Naive thymus-derived CD8-positive, alpha-beta T cell (primary cell): ENCODE data around the gene PCMT1. TPM values are rescaled to one million over a fixed set of nuclear protein-coding genes. Genes with fewer than 3 reads are reported as not detected.
A peak's percentile ranks its signal among the peaks of the same experiment; 100 is the strongest.

Source experiments
- ATAC-seq, 2 donors: fragments of 150-1000 bp; cut with Tn5 transposase in 1 of 2; sonication (Bioruptor Pico), chemical (Tn5 transposase) in 1 of 2; 1 replicate in 1 of 2; 2 replicates in 1 of 2; pipeline ENCODE4 v1.10.0; 2021; ENCODE audit warnings: mild to moderate bottlenecking in 2 of 2, moderate library complexity in 2 of 2
- POLR2A ChIA-PET: fragments of 350-600 bp; sonication (Branson Sonifier 250); formaldehyde crosslinking; loops from one replicate; lab custom pipeline; 2021; ENCODE audit warnings: antibody characterized with exemption; lab: Charles Lee
- DNase-seq, 10 donors: peaks; one replicate each; pipeline versions ENCODE4 v3.0.0 to v3.0.0-alpha.2; 2020 to 2022
- H3K27ac Mint-ChIP-seq, 10 donors: one replicate each; pipeline ENCODE4 v1.8.0; 2020 to 2022; ENCODE audit warnings: mild to moderate bottlenecking in 10 of 10, mixed read lengths in 10 of 10, moderate library complexity in 4 of 10, inconsistent platforms in 1 of 10
- H3K27me3 Mint-ChIP-seq, 5 donors: one replicate each; pipeline ENCODE4 v1.8.0; 2021 to 2022; ENCODE audit warnings: mixed read lengths in 5 of 5
- H3K36me3 Mint-ChIP-seq, 3 donors: one replicate each; pipeline ENCODE4 v1.8.0; 2020 to 2022; ENCODE audit warnings: mixed read lengths in 3 of 3, mild to moderate bottlenecking in 2 of 3, inconsistent platforms in 1 of 3
- H3K4me1 Mint-ChIP-seq, 4 donors: one replicate each; pipeline ENCODE4 v1.8.0; 2021 to 2022; ENCODE audit warnings: mixed read lengths in 4 of 4
- H3K4me3 Mint-ChIP-seq, 10 donors: one replicate each; pipeline ENCODE4 v1.8.0; 2020 to 2022; ENCODE audit warnings: mild to moderate bottlenecking in 10 of 10, mixed read lengths in 10 of 10, moderate library complexity in 6 of 10, inconsistent platforms in 1 of 10
- H3K9me3 Mint-ChIP-seq, 9 donors: one replicate each; pipeline ENCODE4 v1.8.0; 2020 to 2022; ENCODE audit warnings: mixed read lengths in 9 of 9, mild to moderate bottlenecking in 3 of 9, inconsistent platforms in 1 of 9, moderate library complexity in 1 of 9
- polyA plus RNA-seq, 3 donors: library from polyadenylated mRNA; unstranded; fragments of 300-500 nt; fragmentation: Illumina TruSeq; gene quantifications; one replicate each; pipeline ENCODE4 v1.2.3, GENCODE V29; 2021
- total RNA-seq, 8 experiments: library from RNA in 2 of 8; stranded (reverse) in 2 of 8; gene quantifications; one replicate each; pipeline ENCODE4 v1.2.3 and lab custom pipeline; 2021 to 2026

The PCMT1 gene
- total and polyA plus RNA-seq, 5 experiments from 2014 or later, result 53.4 to 148 (median 141) TPM

- Mint-ChIP-seq H3K27ac (peak overlapping the region in 1 of 10 donors; percentile 71), H3K4me3 (no peak overlapping the region), H3K36me3 (no peaks in the 10 kb centered on the region), H3K9me3 (peaks cover 0 to 2% (median 0%) of the 10 kb centered on the region in 9 donors), H3K27me3 (peaks cover 0 to 62% (median 22%) of the 10 kb centered on the region in 5 donors), H3K4me1 (peaks cover 0 to 14% (median 7%) of the 10 kb centered on the region in 4 donors)
- DNase-seq, result no peak
- no peak for ATAC-seq
- POLR2A ChIA-PET, result no interaction called here
Measured at GRCh38 chr6:149860513-149860833, 110.9 kb downstream of the PCMT1 start.

Other genes with a start within 250 kb of the PCMT1 start
- 10 to 100 TPM; 35.2 to 39.5 TPM for gene PPIL4, start 203.7 kb upstream of the PCMT1 start, total RNA-seq
- 10 to 100 TPM in 2 of 3 donors, 1 to 10 TPM in 1; 7.1 to 11.8 (median 11.8) TPM for gene PPIL4, start 203.7 kb upstream of the PCMT1 start, polyA plus RNA-seq
- gene GINM1, start 183.4 kb upstream of the PCMT1 start, total RNA-seq, result 10 to 100 TPM; 20.9 to 24.0 TPM
- 10 to 100 TPM; 15.9 to 20.7 (median 20.1) TPM for gene GINM1, start 183.4 kb upstream of the PCMT1 start, polyA plus RNA-seq
- gene KATNA1, start 101.0 kb upstream of the PCMT1 start, total RNA-seq, result 10 to 100 TPM; 16.2 to 16.6 TPM
- gene KATNA1, start 101.0 kb upstream of the PCMT1 start, polyA plus RNA-seq, result 10 to 100 TPM; 17.3 to 24.9 (median 18.9) TPM
- 10 to 100 TPM; 45.1 to 55.7 TPM for gene LATS1, start 31.6 kb upstream of the PCMT1 start, total RNA-seq
- gene LATS1, start 31.6 kb upstream of the PCMT1 start, polyA plus RNA-seq, result 10 to 100 TPM in 2 of 3 donors, 1 to 10 TPM in 1; 6.8 to 14.2 (median 14.1) TPM
- gene NUP43, start 3.2 kb upstream of the PCMT1 start, total RNA-seq, result 10 to 100 TPM; 62.0 to 66.1 TPM
- 1 to 10 TPM; 2.4 to 6.3 (median 5.9) TPM for gene NUP43, start 3.2 kb upstream of the PCMT1 start, polyA plus RNA-seq
- 1 to 10 TPM; 1.4 to 1.8 TPM for gene LRP11, start 114.6 kb downstream of the PCMT1 start, total RNA-seq
- gene LRP11, start 114.6 kb downstream of the PCMT1 start, polyA plus RNA-seq, result under 1 TPM; 0.33 to 0.43 (median 0.37) TPM
- not detected for gene RAET1E, start 148.4 kb downstream of the PCMT1 start, total RNA-seq
- gene RAET1E, start 148.4 kb downstream of the PCMT1 start, polyA plus RNA-seq, result not detected
- gene RAET1G, start 173.4 kb downstream of the PCMT1 start, total RNA-seq, result not detected
- not detected for gene RAET1G, start 173.4 kb downstream of the PCMT1 start, polyA plus RNA-seq
- not detected for gene ULBP2, start 192.3 kb downstream of the PCMT1 start, total RNA-seq
- under 1 TPM in 2 of 3 donors, not detected in 1; 0.37 to 0.41 TPM for gene ULBP2, start 192.3 kb downstream of the PCMT1 start, polyA plus RNA-seq
- under 1 TPM in 1 of 2 experiments, not detected in 1; 0.16 TPM for gene ULBP1, start 214.2 kb downstream of the PCMT1 start, total RNA-seq
- not detected for gene ULBP1, start 214.2 kb downstream of the PCMT1 start, polyA plus RNA-seq